Stomach (tissue), 4 donors: ENCODE data around the gene TAS2R10.

Source experiments
- CTCF ChIP-seq, 7 experiments: fragments of 450-650 bp in 4 of 7; fragments of 200-600 bp in 3 of 7; sonication (generic) in 3 of 7; IDR thresholded peaks; one replicate each; pipeline ENCODE4 v1.5.1; 2016 to 2019; ENCODE audit warnings: antibody characterized with exemption in 7 of 7, control low read depth in 2 of 7, mild to moderate bottlenecking in 1 of 7
- POLR2A ChIP-seq, 4 donors: fragments of 450-650 bp; IDR thresholded peaks; one replicate each; pipeline ENCODE4 v1.6.1; 2016; ENCODE audit warnings: antibody characterized with exemption in 4 of 4, control low read depth in 2 of 4, mild to moderate bottlenecking in 1 of 4, moderate library complexity in 1 of 4

DNA sequence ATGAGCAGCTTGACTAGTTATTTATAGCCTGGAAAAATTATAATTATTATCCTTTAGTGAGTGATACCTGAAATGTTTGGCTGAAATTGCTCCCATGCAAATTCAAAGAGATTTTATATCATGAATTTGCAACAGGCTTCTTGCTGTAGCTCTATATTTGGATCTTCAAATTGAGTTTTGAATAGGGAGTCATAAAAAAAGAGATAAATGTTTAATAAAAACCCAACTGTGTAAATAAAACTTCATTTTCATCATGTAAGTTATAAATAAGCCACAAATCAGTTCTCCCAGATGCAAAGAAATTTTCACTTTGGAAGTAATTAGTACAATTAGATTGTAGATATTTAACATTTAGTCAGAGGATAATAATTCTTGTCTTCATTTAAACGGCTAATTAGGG is 19.0 kb downstream of the TAS2R10 start, which contains the start of gene TAS2R8:
- TF ChIP-seq CTCF (IDR thresholded peaks at IDR 0.05) (no peak), POLR2A (IDR thresholded peaks at IDR 0.05) (no peak)
